H9 (cell line): ENCODE measurements around the gene LPIN2. TPM values are rescaled to one million over a fixed set of nuclear protein-coding genes. Genes with fewer than 3 reads are reported as not detected.
"Not testable (repeated sequence)": the region's sequence is repeated elsewhere in the genome, so short reads cannot be mapped to it uniquely, and the experiment has no call there.

Source experiments
- DNase-seq: peaks from one replicate; pipeline ENCODE4 v3.0.0-alpha.2; 2017
- H2AFZ ChIP-seq: one replicate; pipeline ENCODE4 v1.6.1; 2013; ENCODE audit warnings: mild to moderate bottlenecking, low read length, control low read depth, moderate library complexity
- H2AK5ac ChIP-seq: 2 replicates; pipeline ENCODE4 v1.6.1; 2013; ENCODE audit warnings: low read length, control low read depth, mixed read lengths; ENCODE audit not compliant: insufficient read length
- H2BK120ac ChIP-seq: one replicate; pipeline ENCODE4 v1.6.1; 2013; ENCODE audit warnings: low read depth, mild to moderate bottlenecking, low read length, control low read depth, inconsistent platforms; ENCODE audit not compliant: poor library complexity, severe bottlenecking
- H2BK12ac ChIP-seq: 2 replicates; pipeline ENCODE4 v1.6.1; 2013; ENCODE audit warnings: low read length, control low read depth, mixed read lengths, low read depth; ENCODE audit not compliant: insufficient read length
- H2BK15ac ChIP-seq: 2 replicates; pipeline ENCODE4 v1.6.1; 2013; ENCODE audit warnings: low read depth, low read length, control low read depth
- H2BK20ac ChIP-seq: one replicate; pipeline ENCODE4 v1.6.1; 2013; ENCODE audit warnings: low read depth, mild to moderate bottlenecking, low read length, control low read depth, inconsistent platforms; ENCODE audit not compliant: poor library complexity, severe bottlenecking
- H2BK5ac ChIP-seq: 2 replicates; pipeline ENCODE4 v1.6.1; 2013; ENCODE audit warnings: low read length, control low read depth, mixed read lengths; ENCODE audit not compliant: insufficient read length
- H3K14ac ChIP-seq: 2 replicates; pipeline ENCODE4 v1.6.1; 2013; ENCODE audit warnings: low read length, control low read depth; ENCODE audit not compliant: insufficient read depth
- H3K18ac ChIP-seq: 2 replicates; pipeline ENCODE4 v1.6.1; 2013; ENCODE audit warnings: low read depth, mild to moderate bottlenecking, mixed read lengths, low read length, control low read depth; ENCODE audit not compliant: insufficient read length
- H3K23ac ChIP-seq: 2 replicates; pipeline ENCODE4 v1.6.1; 2013; ENCODE audit warnings: low read length, control low read depth, mixed read lengths, low read depth; ENCODE audit not compliant: insufficient read length
- H3K23me2 ChIP-seq: 2 replicates; pipeline ENCODE4 v1.6.1; 2013; ENCODE audit warnings: low read depth, mild to moderate bottlenecking, mixed read lengths, low read length, control low read depth; ENCODE audit not compliant: insufficient read length, poor library complexity, severe bottlenecking
- H3K27ac ChIP-seq: 2 replicates; pipeline ENCODE4 v1.5.1; 2013; ENCODE audit warnings: low read length, control low read depth, mixed read lengths, low read depth; ENCODE audit not compliant: insufficient read length
- H3K27me3 ChIP-seq: 2 replicates; pipeline ENCODE4 v1.6.1; 2013; ENCODE audit warnings: low read length, control low read depth, inconsistent platforms; ENCODE audit not compliant: insufficient read depth
- H3K4ac ChIP-seq: 2 replicates; pipeline ENCODE4 v1.6.1; 2013; ENCODE audit warnings: low read depth, mild to moderate bottlenecking, control low read depth, inconsistent platforms, low read length, moderate library complexity
- H3K4me1 ChIP-seq: 2 replicates; pipeline ENCODE4 v1.6.1; 2013; ENCODE audit warnings: low read length, control low read depth, inconsistent platforms; ENCODE audit not compliant: insufficient read depth
- H3K4me2 ChIP-seq: 2 replicates; pipeline ENCODE4 v1.6.1; 2013; ENCODE audit warnings: low read length, control low read depth, mixed read lengths; ENCODE audit not compliant: insufficient read length, insufficient read depth
- H3K56ac ChIP-seq: 2 replicates; pipeline ENCODE4 v1.6.1; 2013; ENCODE audit warnings: low read depth, mild to moderate bottlenecking, mixed read lengths, low read length, control low read depth; ENCODE audit not compliant: insufficient read length
- H3K79me1 ChIP-seq: 2 replicates; pipeline ENCODE4 v1.6.1; 2013; ENCODE audit warnings: low read depth, mild to moderate bottlenecking, moderate library complexity, low read length, control low read depth, inconsistent platforms; ENCODE audit not compliant: insufficient read depth, poor library complexity, severe bottlenecking
- H3K79me2 ChIP-seq: 2 replicates; pipeline ENCODE4 v1.6.1; 2013; ENCODE audit warnings: low read length, control low read depth, inconsistent platforms; ENCODE audit not compliant: insufficient read depth
- H3K9ac ChIP-seq: 2 replicates; pipeline ENCODE4 v1.6.1; 2013; ENCODE audit warnings: low read length, control low read depth, mixed read lengths; ENCODE audit not compliant: insufficient read length; ENCODE audit errors: extremely low read depth
- H3K9me3 ChIP-seq: one replicate; pipeline ENCODE4 v1.6.1; 2013; ENCODE audit warnings: low read depth, low read length, inconsistent platforms; ENCODE audit not compliant: control insufficient read depth
- H3T11ph ChIP-seq: one replicate; pipeline ENCODE4 v1.6.1; 2013; ENCODE audit warnings: mild to moderate bottlenecking, low read length, control low read depth, inconsistent platforms
- H4K20me1 ChIP-seq: one replicate; pipeline ENCODE4 v1.6.1; 2013; ENCODE audit not compliant: control insufficient read depth, insufficient read length, insufficient read depth
- H4K5ac ChIP-seq: 2 replicates; pipeline ENCODE4 v1.6.1; 2013; ENCODE audit warnings: low read depth, mild to moderate bottlenecking, mixed read lengths, low read length, control low read depth; ENCODE audit not compliant: insufficient read length
- H4K8ac ChIP-seq: replicated peaks from 2 replicates; pipeline ENCODE4 v1.6.1; 2013; ENCODE audit warnings: low read length, control low read depth, mixed read lengths, low read depth; ENCODE audit not compliant: insufficient read length
- H4K91ac ChIP-seq: 2 replicates; pipeline ENCODE4 v1.6.1; 2013; ENCODE audit warnings: low read depth, mild to moderate bottlenecking, moderate library complexity, mixed read lengths, low read length, control low read depth; ENCODE audit not compliant: insufficient read length
- H3K27ac Mint-ChIP-seq, 3 experiments: 2 replicates in 2 of 3; 3 replicates in 1 of 3; pipeline ENCODE4 v1.8.0; 2020 to 2021; ENCODE audit warnings: mixed read lengths in 3 of 3, mild to moderate bottlenecking in 1 of 3, moderate library complexity in 1 of 3
- H3K27me3 Mint-ChIP-seq: 2 replicates; pipeline ENCODE4 v1.8.0; 2021; ENCODE audit warnings: low read depth, mild to moderate bottlenecking, moderate library complexity, mixed read lengths
- H3K36me3 Mint-ChIP-seq, 3 experiments: 2 replicates in 2 of 3; 3 replicates in 1 of 3; pipeline ENCODE4 v1.8.0; 2020 to 2021; ENCODE audit warnings: low read depth in 3 of 3, mixed read lengths in 3 of 3; ENCODE audit not compliant: insufficient read depth in 1 of 3
- H3K4me1 Mint-ChIP-seq, 2 experiments: 2 replicates each; pipeline ENCODE4 v1.8.0; 2020; ENCODE audit warnings: mixed read lengths in 2 of 2
- H3K4me3 Mint-ChIP-seq, 2 experiments: 2 replicates in 1 of 2; 3 replicates in 1 of 2; pipeline ENCODE4 v1.8.0; 2020 to 2021; ENCODE audit warnings: mild to moderate bottlenecking in 2 of 2, mixed read lengths in 2 of 2, moderate library complexity in 1 of 2
- H3K9me3 Mint-ChIP-seq, 2 experiments: 2 replicates in 1 of 2; 3 replicates in 1 of 2; pipeline ENCODE4 v1.8.0; 2020; ENCODE audit warnings: mild to moderate bottlenecking in 2 of 2, mixed read lengths in 2 of 2, moderate library complexity in 1 of 2
- WGBS: extraction: QIAGEN DNeasy Blood & Tissue Kit; methylation state at CpG from one replicate; pipeline ENCODE4 v1.1.7; 2013; ENCODE audit warnings: missing lambda C conversion rate, low lambda C conversion rate, mixed read lengths; ENCODE audit not compliant: insufficient read length; ENCODE audit errors: extremely low coverage; 5-methylcytosine and 5-hydroxymethylcytosine counted together
- total RNA-seq: library from RNA; stranded (reverse); gene quantifications from 2 replicates; pipeline ENCODE4 v1.2.1, GENCODE V29; 2021
- TF ChIP-seq, protein P1 (sequence below): fragments of 200-600 bp; sonication (generic); conservative IDR thresholded peaks from 3 replicates; pipeline ENCODE4 v1.8.0; 2021; ENCODE audit warnings: antibody characterized with exemption, mild to moderate bottlenecking

Gene LPIN2
- total RNA-seq, 1 experiment from 2014 or later, result 9.2 TPM

DNA sequence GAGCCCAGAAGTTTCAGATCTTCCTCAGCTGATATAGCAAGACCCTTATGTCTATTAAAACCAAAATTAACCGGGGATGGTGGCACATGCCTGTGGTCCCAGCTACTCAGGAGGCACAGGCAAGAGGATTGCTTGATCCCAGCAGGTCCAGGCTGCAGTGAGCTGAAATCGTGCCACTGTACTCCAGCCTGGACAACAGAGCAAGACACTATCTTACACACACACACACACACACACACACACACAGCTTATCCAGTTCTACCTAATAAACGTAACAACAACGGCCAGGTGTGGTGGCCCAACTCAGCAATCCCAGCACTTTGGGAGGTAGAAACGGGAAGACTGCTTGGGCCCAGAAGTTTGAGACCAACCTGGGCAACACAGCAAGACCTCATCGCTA lies 7.5 kb downstream of the LPIN2 start:
- no peak overlapping the region for H3K27ac Mint-ChIP-seq
- H3K27me3 Mint-ChIP-seq, result no peaks in the 10 kb centered on the region
- Histone ChIP-seq H2BK20ac (no peak overlapping the region), H2AK5ac (no peak overlapping the region), H3K23me2 (no peaks in the 10 kb centered on the region), H2BK5ac (no peak overlapping the region), H3K14ac (no peak overlapping the region), H3K9ac (no peak overlapping the region), H3K9me3 (peaks cover 8% of the 10 kb centered on the region), H3K23ac (no peak overlapping the region), H2BK15ac (no peak overlapping the region), H3K27ac (no peak overlapping the region), H3K4ac (no peak overlapping the region), H3K27me3 (no peaks in the 10 kb centered on the region), H2AFZ (no peak overlapping the region), H3K4me1 (no peaks in the 10 kb centered on the region), H3K79me1 (no peaks in the 10 kb centered on the region), H3K79me2 (0 out of 2 replicates have a peak, but pooled peaks cover 1% of the 10 kb centered on the region), H2BK120ac (no peak overlapping the region), H4K91ac (no peak overlapping the region), H4K20me1 (no peaks in the 10 kb centered on the region), H3K4me2 (no peak overlapping the region), H3K18ac (no peak overlapping the region), H3T11ph (no peak overlapping the region), H4K8ac (no peak overlapping the region), H2BK12ac (no peak overlapping the region), H3K56ac (no peak overlapping the region), H4K5ac (no peak overlapping the region)
- no CpG with 5 or more reads among the region's 6 CpGs for WGBS
- DNase-seq, result no peak
- peaks cover 8 to 15% of the 10 kb centered on the region in 2 experiments for H3K4me1 Mint-ChIP-seq
- TF ChIP-seq, protein P1, sequence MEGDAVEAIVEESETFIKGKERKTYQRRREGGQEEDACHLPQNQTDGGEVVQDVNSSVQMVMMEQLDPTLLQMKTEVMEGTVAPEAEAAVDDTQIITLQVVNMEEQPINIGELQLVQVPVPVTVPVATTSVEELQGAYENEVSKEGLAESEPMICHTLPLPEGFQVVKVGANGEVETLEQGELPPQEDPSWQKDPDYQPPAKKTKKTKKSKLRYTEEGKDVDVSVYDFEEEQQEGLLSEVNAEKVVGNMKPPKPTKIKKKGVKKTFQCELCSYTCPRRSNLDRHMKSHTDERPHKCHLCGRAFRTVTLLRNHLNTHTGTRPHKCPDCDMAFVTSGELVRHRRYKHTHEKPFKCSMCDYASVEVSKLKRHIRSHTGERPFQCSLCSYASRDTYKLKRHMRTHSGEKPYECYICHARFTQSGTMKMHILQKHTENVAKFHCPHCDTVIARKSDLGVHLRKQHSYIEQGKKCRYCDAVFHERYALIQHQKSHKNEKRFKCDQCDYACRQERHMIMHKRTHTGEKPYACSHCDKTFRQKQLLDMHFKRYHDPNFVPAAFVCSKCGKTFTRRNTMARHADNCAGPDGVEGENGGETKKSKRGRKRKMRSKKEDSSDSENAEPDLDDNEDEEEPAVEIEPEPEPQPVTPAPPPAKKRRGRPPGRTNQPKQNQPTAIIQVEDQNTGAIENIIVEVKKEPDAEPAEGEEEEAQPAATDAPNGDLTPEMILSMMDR, result no peak
- H3K4me3 Mint-ChIP-seq, result no peak overlapping the region
- peaks cover 68 to 77% (median 76%) of the 10 kb centered on the region in 3 experiments for H3K36me3 Mint-ChIP-seq
- H3K9me3 Mint-ChIP-seq, result peaks cover 25 to 31% of the 10 kb centered on the region in 2 experiments

DNA sequence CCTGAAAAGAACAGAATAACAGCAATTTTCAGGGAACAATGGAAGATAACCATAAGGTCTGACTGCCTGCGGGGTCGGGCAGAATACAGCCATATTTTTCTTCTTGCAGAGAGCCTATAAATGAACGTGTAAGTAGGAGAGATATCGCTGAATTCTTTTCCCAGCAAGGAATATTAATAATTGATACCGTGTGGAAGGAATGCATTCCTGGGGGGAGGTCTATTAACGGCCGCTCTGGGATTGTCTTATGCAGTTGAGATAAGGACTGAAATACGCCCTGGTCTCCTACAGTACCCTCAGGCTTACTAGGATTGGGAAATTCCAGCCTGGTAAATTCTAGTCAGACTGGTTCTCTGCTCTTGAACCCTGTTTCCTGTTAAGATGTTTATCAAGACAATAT lies 9.2 kb downstream of the LPIN2 start:
- Mint-ChIP-seq H3K9me3 (peaks cover 25 to 31% of the 10 kb centered on the region in 2 experiments), H3K4me1 (peaks cover 13 to 28% of the 10 kb centered on the region in 2 experiments), H3K36me3 (peaks cover 63 to 70% (median 63%) of the 10 kb centered on the region in 3 experiments)
- not testable (repeated sequence) for H3K23me2 ChIP-seq, H4K20me1 ChIP-seq, H3K23ac ChIP-seq, H4K5ac ChIP-seq, H2AK5ac ChIP-seq, H4K91ac ChIP-seq, H3T11ph ChIP-seq, H2BK15ac ChIP-seq, H3K27ac ChIP-seq, H3K9me3 ChIP-seq, H3K9ac ChIP-seq, H3K79me1 ChIP-seq, H3K4me1 ChIP-seq, H3K79me2 ChIP-seq, DNase-seq, H3K56ac ChIP-seq, H3K27ac Mint-ChIP-seq, H2BK5ac ChIP-seq, H3K4ac ChIP-seq, H2BK120ac ChIP-seq, H3K4me3 Mint-ChIP-seq, H2BK20ac ChIP-seq, H4K8ac ChIP-seq, H3K18ac ChIP-seq, H3K27me3 ChIP-seq, H3K4me2 ChIP-seq, H2BK12ac ChIP-seq, H3K14ac ChIP-seq, H2AFZ ChIP-seq, H3K27me3 Mint-ChIP-seq
- no CpG with 5 or more reads among the region's 8 CpGs for WGBS
